WI38 (cell line): ENCODE measurements around the gene FNDC1.

Experiments
- H3K4me3 ChIP-seq: 2 replicates; pipeline ENCODE4 v1.5.1; 2011; ENCODE audit warnings: low read depth, mild to moderate bottlenecking, control low read depth, low read length
- CTCF ChIP-seq: IDR thresholded peaks from 2 replicates; pipeline ENCODE4 v1.5.1; 2012; ENCODE audit warnings: low read depth, mild to moderate bottlenecking, control low read depth, low read length

FNDC1 gene

GRCh38 chr6:159220093-159220492, 50.9 kb downstream of the FNDC1 start:
- TF ChIP-seq CTCF: no peak
- no peak overlapping the region for H3K4me3 ChIP-seq

- TF ChIP-seq CTCF: no peak
- no peak overlapping the region for H3K4me3 ChIP-seq
These were observed 52.4 kb downstream of the FNDC1 start for GRCh38 chr6:159221486-159222170.

- H3K4me3 ChIP-seq: no peak overlapping the region
- no peak for TF ChIP-seq CTCF
These were observed 55.3 kb downstream of the FNDC1 start for GRCh38 chr6:159224452-159224851.

- no peak for TF ChIP-seq CTCF
These were observed 60.5 kb downstream of the FNDC1 start for GRCh38 chr6:159229651-159230051.

GRCh38 chr6:159232106-159232645, 63.0 kb downstream of the FNDC1 start:
- no peak for TF ChIP-seq CTCF
- no peak overlapping the region for H3K4me3 ChIP-seq

More at GRCh38 chr6:159229651-159230051, 60.5 kb downstream of the FNDC1 start:
- H3K4me3 ChIP-seq: no peak overlapping the region

- H3K4me3 ChIP-seq: no peak overlapping the region
- TF ChIP-seq CTCF: no peak
These were observed 63.6 kb downstream of the FNDC1 start for GRCh38 chr6:159232751-159233150.

GRCh38 chr6:159233365-159234101, 64.3 kb downstream of the FNDC1 start:
- no peak overlapping the region for H3K4me3 ChIP-seq

More at GRCh38 chr6:159233365-159234101, 64.3 kb downstream of the FNDC1 start:
- no peak for TF ChIP-seq CTCF
